WERI-Rb-1 (cell line): ENCODE data around the gene CNNM4.

ENCODE experiments used
- DNase-seq: peaks from one replicate; pipeline ENCODE4 v3.0.0-alpha.2; 2020
- H3K27ac ChIP-seq: fragments of 250-450 bp; sonication (Bioruptor Pico); 2 replicates; pipeline ENCODE4 v1.5.1; 2020; ENCODE audit warnings: mild to moderate bottlenecking, moderate library complexity
- H3K27me3 ChIP-seq: fragments of 250-450 bp; sonication (Bioruptor Pico); 2 replicates; pipeline ENCODE4 v1.5.1; 2021; ENCODE audit warnings: mild to moderate bottlenecking, low read depth, moderate library complexity; ENCODE audit not compliant: insufficient read depth, severe bottlenecking
- H3K36me3 ChIP-seq: fragments of 250-450 bp; sonication (Bioruptor Pico); 2 replicates; pipeline ENCODE4 v1.5.1; 2020; ENCODE audit warnings: mild to moderate bottlenecking, moderate library complexity
- H3K4me3 ChIP-seq: 2 replicates; pipeline ENCODE4 v1.5.1; 2011; ENCODE audit warnings: low read depth, mild to moderate bottlenecking, control low read depth, low read length
- H3K9me3 ChIP-seq: fragments of 250-450 bp; sonication (Bioruptor Pico); 2 replicates; pipeline ENCODE4 v1.5.1; 2021; ENCODE audit warnings: mild to moderate bottlenecking, moderate library complexity; ENCODE audit not compliant: severe bottlenecking
- TF ChIP-seq, protein P1 (sequence below): IDR thresholded peaks from 2 replicates; pipeline ENCODE4 v1.5.1; 2011; ENCODE audit warnings: low read depth, mild to moderate bottlenecking, control low read depth, inconsistent platforms, low read length

CNNM4 gene

DNA sequence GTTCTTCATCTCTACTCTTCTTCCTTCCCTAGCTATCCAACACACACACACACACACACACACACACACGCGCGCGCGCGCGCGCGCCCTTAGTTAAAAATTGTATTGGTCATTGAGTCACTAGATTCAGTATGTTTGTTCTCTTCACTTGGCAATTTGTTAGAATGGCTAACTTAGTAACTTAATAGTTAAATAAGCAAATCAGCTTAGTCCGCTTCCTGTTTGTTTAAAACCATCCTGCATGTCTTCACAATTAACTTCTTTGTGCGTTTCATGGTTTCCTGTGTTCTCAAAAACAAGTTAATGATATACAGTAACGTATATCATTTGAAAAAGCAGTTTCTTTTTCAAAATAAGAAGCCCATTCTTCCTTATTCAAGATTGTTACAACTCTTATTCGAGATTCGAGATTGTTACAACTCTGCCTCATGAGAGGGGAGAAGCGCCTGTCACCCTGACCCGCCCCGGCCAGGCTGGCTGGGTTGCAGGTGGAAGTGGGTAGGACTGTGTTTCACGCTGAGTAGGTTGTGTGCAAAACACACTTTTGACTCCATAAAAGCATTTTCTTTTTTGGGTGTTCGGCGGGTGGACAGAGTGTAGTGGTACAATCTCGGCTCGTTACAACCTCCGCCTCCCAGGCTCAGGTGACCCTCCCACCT, 45.9 kb downstream of the CNNM4 start:
- Histone ChIP-seq H3K36me3 (peaks cover 28% of the 10 kb centered on the region), H3K27me3 (no peaks in the 10 kb centered on the region), H3K27ac (no peak overlapping the region), H3K9me3 (no peaks in the 10 kb centered on the region), H3K4me3 (no peak overlapping the region)
- TF ChIP-seq, protein P1, sequence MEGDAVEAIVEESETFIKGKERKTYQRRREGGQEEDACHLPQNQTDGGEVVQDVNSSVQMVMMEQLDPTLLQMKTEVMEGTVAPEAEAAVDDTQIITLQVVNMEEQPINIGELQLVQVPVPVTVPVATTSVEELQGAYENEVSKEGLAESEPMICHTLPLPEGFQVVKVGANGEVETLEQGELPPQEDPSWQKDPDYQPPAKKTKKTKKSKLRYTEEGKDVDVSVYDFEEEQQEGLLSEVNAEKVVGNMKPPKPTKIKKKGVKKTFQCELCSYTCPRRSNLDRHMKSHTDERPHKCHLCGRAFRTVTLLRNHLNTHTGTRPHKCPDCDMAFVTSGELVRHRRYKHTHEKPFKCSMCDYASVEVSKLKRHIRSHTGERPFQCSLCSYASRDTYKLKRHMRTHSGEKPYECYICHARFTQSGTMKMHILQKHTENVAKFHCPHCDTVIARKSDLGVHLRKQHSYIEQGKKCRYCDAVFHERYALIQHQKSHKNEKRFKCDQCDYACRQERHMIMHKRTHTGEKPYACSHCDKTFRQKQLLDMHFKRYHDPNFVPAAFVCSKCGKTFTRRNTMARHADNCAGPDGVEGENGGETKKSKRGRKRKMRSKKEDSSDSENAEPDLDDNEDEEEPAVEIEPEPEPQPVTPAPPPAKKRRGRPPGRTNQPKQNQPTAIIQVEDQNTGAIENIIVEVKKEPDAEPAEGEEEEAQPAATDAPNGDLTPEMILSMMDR, result no peak
- no peak for DNase-seq

DNA sequence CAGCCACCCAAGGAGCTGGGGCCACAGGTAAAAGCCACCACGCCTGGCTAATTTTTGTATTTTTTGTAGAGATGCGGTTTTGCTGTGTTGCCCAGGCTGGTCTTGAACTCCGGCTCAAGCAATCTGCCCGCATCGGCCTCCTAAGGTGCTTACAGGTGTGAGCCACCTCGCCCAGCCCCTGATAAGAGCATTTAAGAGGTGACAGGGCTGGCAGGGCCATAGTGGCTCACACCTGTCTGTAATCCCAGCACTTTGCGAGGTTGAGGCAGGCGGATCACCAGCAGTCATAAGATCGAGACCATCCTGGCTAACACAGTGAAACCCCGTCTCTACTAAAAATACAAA, 46.4 kb downstream of the CNNM4 start:
- Histone ChIP-seq H3K27ac (no peak overlapping the region), H3K9me3 (no peaks in the 10 kb centered on the region), H3K36me3 (peaks cover 26% of the 10 kb centered on the region), H3K27me3 (no peaks in the 10 kb centered on the region), H3K4me3 (no peak overlapping the region)
- TF ChIP-seq, protein P1, result no peak
- DNase-seq, result no peak

DNA sequence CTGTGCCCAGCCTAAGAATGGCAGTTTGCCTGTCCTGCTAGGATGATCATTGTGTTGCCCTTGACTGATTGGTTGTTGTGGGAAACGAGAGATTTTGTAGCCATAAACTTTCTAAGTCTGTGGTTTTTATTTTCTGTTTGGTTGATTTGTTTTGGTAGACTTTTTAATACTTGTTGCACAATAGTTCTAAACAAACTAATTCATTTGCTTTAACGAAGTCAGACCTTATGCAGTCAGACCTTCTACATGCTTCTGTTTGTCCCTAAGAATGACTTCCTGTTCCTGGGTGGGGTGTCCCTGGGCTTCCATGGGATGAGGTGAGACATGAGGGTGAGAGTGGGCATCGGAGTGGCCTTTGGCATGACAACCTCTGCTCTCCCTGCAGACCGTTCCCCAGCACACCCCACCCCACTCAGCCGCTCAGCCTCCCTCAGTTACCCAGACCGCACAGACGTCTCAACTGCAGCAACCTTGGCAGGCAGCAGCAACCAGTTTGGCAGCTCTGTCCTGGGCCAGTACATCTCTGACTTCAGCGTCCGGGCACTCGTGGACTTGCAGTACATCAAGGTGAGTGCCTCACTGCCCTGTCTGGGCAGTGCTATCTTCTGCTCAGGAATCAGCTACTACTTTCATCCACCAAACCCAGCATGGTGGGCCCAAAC, 47.6 kb downstream of the CNNM4 start:
- DNase-seq, result no peak
- H3K4me3 ChIP-seq, result no peak overlapping the region
- no peaks in the 10 kb centered on the region for H3K27me3 ChIP-seq
- H3K9me3 ChIP-seq, result no peaks in the 10 kb centered on the region
- H3K36me3 ChIP-seq, result peaks cover 31% of the 10 kb centered on the region
- no peak overlapping the region for H3K27ac ChIP-seq
- TF ChIP-seq, protein P1, result no peak

DNA sequence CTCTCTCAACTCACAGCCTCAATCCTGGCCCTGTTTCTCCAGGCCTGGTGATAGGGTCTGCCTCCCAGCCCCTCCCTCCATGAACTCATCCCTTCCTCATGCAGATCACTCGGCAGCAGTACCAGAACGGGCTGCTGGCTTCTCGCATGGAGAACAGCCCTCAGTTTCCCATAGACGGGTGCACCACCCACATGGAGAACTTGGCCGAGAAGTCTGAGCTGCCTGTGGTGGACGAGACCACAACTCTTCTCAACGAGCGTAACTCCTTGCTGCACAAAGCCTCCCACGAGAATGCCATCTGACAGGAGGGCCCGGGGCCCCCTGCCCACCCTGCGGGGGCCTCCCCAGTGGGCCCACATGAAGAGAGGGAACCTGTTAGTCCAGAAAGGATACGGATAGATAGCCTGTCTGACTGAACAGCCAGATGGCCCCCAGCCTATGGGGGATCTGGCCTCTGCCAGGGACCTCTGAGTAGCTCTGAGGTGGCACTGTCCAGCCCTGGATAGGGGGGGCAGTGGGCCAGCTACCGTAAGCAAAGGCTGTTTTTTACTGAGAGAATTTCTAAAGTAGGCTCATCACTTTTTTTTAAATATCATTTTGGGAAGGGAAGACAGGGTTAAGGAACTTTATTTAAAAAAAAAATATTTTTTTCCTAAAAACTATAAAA, 48.6 kb downstream of the CNNM4 start:
- H3K27ac ChIP-seq, result peak overlapping the region; percentile 57

DNA sequence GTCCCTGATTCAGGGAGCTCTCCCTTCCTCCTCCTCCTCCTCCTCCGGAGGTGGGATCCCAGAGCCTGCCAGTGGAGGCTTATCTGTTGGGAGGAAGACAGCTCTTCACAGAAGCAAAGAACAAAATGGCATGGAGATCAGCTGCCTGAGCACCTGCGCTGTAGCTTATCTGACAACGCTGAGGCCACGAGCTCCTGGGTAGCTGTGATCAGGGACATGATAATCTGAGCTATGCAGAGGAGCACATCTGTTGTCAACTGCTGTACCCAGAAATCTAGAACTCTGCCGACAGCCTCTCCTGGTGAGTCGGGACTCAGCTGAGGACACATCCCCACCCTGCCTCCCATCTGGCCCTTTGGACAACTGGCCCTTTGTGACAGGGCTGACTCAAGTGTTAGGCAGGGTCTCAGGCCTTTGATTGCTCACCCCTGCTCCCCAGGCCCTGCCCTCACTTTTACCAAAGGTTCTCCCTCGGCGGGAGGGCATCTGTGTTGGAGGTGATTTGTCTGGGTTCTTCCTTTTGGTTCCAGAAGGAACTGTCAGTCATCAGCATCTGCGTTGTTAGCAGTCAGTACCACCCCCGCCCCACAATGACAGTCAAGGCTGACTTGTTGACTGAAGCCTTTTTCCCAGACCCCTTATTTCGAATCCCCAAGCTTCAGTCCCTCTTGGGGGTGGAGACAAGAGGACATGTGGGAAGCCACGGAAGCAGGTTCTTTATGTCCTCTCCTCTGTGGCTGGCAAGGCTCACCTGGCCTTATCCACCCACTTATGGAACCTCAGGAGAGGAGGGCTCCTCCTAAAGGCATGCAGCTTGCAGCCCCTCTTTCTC, 49.5 kb downstream of the CNNM4 start:
- TF ChIP-seq, protein P1, result no peak
- Histone ChIP-seq H3K36me3 (peaks cover 31% of the 10 kb centered on the region), H3K27me3 (no peaks in the 10 kb centered on the region), H3K4me3 (no peak overlapping the region), H3K9me3 (no peaks in the 10 kb centered on the region), H3K27ac (peak overlapping the region; percentile 57)
- DNase-seq, result peak; percentile 48

More for the DNA sequence above, 48.6 kb downstream of the CNNM4 start:
- H3K4me3 ChIP-seq, result no peak overlapping the region
- DNase-seq, result no peak
- no peaks in the 10 kb centered on the region for H3K27me3 ChIP-seq
- H3K36me3 ChIP-seq, result peaks cover 31% of the 10 kb centered on the region
- H3K9me3 ChIP-seq, result no peaks in the 10 kb centered on the region
- TF ChIP-seq, protein P1, result no peak
